SK-N-MC (cell line): ENCODE data around the gene PRR20G.

Experiments
- DNase-seq: peaks from one replicate; pipeline ENCODE4 v3.0.0-alpha.2; 2011; ENCODE audit warnings: low read depth, low spot score
- H3K27ac ChIP-seq: fragments of 200-600 bp; sonication (generic); 2 replicates; pipeline ENCODE4 v1.5.1; 2016; ENCODE audit warnings: mixed run types
- H3K36me3 ChIP-seq: fragments of 200-600 bp; sonication (generic); 2 replicates; pipeline ENCODE4 v1.6.1; 2017; ENCODE audit warnings: antibody characterized with exemption, low read length, mixed read lengths; ENCODE audit not compliant: insufficient read depth
- H3K4me3 ChIP-seq: fragments of 200-600 bp; sonication (generic); 2 replicates; pipeline ENCODE4 v1.5.1; 2016
- H3K9ac ChIP-seq: fragments of 200-600 bp; sonication (generic); 2 replicates; pipeline ENCODE4 v1.8.0; 2017; ENCODE audit warnings: mixed run types, mixed read lengths; ENCODE audit not compliant: insufficient read length
- H3K9me3 ChIP-seq: fragments of 200-600 bp; sonication (generic); 2 replicates; pipeline ENCODE4 v1.6.1; 2017; ENCODE audit warnings: low read depth, mild to moderate bottlenecking, antibody characterized with exemption, low read length, moderate library complexity, mixed read lengths
- EZH2 ChIP-seq: fragments of 200-600 bp; sonication (generic); IDR thresholded peaks from one replicate; pipeline ENCODE4 v1.6.1; 2017; ENCODE audit warnings: antibody characterized with exemption
- FOXP2 ChIP-seq: optimal IDR thresholded peaks from 2 replicates; pipeline ENCODE3; 2011; ENCODE audit warnings: mild to moderate bottlenecking, moderate library complexity; ENCODE audit not compliant: insufficient read depth; ENCODE audit errors: extremely low read length, control extremely low read depth
- POLR2AphosphoS5 ChIP-seq: IDR thresholded peaks from 2 replicates; pipeline ENCODE4 v1.6.1; 2012; ENCODE audit warnings: mild to moderate bottlenecking, low read depth, low read length, borderline replicate concordance

Gene PRR20G

DNA sequence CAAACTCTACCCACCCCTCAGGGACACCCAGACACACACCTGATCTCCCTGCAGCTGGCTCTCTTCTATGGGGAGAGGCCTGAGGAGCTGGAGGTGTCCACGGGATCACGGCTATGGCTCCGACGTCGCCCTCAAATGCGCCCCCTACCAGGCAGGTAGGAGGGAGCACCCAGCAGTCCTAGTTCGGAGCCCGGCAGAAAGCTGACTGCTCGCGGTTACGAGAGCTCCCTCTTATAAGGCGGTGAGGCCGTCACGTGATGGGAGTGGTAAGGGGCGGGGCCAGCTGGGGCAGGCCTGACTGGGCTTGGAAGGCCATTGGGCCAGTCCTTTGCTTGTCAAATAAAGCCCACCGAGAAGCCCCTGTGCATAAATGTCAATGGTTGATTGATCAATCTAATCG is at the start of gene PRR20G:
Gene PRR20G, minus strand, starts transcription at position 207 of the 400 bp plus-strand sequence. CDS start 681 bp downstream, outside the sequence.
- TF ChIP-seq POLR2AphosphoS5 (no peak), EZH2 (no peak)
- no peaks in the 10 kb centered on the region for H3K9me3 ChIP-seq
- no peak for DNase-seq
- H3K27ac ChIP-seq, result no peak within 1 kb of the TSS
- H3K9ac ChIP-seq, result no peak within 1 kb of the TSS
- no peaks in the 10 kb centered on the region for H3K36me3 ChIP-seq
- H3K4me3 ChIP-seq, result no peak within 1 kb of the TSS

GRCh38 chr3:127337001-127337400 is 49.2 kb upstream of the PRR20G start:
- TF ChIP-seq POLR2AphosphoS5, result no peak
- TF ChIP-seq FOXP2, result no peak
- TF ChIP-seq EZH2, result no peak
- DNase-seq, result no peak
- Histone ChIP-seq H3K36me3 (no peaks in the 10 kb centered on the region), H3K9ac (no peak overlapping the region), H3K4me3 (no peak overlapping the region), H3K9me3 (peaks cover 7% of the 10 kb centered on the region; the same call in 1 of the 2 replicates), H3K27ac (no peak overlapping the region)

DNA sequence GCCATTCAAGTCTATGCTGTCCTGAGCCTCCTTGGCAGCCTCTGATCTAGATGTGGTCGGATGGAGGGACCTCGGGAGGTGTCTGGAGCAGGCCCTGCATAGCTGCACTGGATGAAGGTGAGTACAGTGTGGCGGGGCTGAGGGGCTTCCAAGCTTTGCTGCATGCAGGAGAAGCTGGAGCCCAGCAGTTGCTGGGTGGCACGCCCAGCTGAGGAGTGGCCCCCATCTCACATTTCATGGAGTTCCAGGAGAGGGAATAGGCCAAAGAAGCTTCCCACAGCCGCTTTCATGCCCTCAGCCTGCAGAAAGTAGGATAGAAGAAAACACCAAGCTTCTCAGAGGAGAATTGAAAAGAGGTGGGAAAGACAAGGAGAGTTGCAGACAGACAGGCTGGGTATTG is 48.3 kb upstream of the PRR20G start:
- H3K4me3 ChIP-seq, result no peak overlapping the region
- no peak overlapping the region for H3K9ac ChIP-seq
- H3K27ac ChIP-seq, result no peak overlapping the region
- TF ChIP-seq EZH2, result no peak
- TF ChIP-seq FOXP2, result no peak
- no peak for TF ChIP-seq POLR2AphosphoS5
- DNase-seq, result no peak
- H3K9me3 ChIP-seq, result peaks cover 7% of the 10 kb centered on the region; the same call in 1 of the 2 replicates
- no peaks in the 10 kb centered on the region for H3K36me3 ChIP-seq

DNA sequence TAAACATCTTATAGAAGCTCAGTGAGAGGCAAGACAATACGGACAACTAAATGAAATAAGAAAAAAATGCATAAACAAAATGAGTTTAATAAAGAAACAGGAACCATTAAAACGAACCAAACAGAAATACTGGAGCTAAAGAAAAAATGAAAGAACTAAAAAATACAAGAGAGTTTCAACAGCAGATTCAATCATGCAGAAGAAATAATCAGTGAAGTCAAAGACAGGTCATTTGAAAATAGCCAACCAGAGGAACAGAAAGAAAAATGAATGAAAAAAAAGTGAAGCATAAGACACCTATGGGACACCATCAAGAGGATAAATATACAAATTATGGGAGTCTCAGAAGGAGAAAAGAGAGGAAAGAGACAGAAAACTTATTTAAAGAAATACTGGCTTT is 42.5 kb upstream of the PRR20G start:
- Histone ChIP-seq H3K27ac (no peak overlapping the region), H3K9me3 (peaks cover 7% of the 10 kb centered on the region; the same call in 1 of the 2 replicates), H3K9ac (no peak overlapping the region), H3K4me3 (no peak overlapping the region), H3K36me3 (no peaks in the 10 kb centered on the region)
- no peak for TF ChIP-seq FOXP2
- no peak for TF ChIP-seq EZH2
- no peak for TF ChIP-seq POLR2AphosphoS5
- DNase-seq, result no peak

DNA sequence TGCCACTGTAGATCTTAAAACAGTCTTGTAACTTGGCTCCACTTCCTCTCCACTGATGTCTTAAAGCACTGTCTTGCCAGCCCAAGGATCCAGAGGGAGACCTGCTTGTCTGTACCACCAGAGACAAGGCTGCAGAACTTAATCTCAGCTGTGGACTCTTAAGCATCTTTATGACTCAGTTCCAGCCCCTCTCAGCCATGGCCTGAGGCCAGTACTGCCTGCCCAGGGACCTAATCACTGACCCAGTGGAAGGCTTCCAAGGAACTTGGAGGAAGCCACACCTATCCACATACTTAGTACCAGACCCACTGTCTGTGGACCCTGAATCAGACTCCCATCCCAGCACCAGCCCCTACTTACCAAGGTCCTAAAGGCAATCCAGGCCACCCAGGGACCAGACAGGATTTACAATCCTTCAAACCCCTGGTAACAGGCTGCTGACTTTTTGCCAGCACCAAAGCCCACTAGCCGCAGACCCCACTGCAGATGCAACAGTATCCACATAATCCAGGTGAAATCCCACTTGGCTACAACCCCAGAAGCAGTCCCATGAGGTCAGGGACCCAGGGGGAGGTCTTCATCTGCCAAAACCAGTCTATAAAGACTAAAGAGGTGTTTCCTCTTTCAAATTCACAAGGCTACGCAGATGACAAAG is 41.9 kb upstream of the PRR20G start:
- no peak for DNase-seq
- H3K9me3 ChIP-seq, result peaks cover 7% of the 10 kb centered on the region; the same call in 1 of the 2 replicates
- TF ChIP-seq EZH2, result no peak
- no peak for TF ChIP-seq POLR2AphosphoS5
- TF ChIP-seq FOXP2, result no peak
- H3K27ac ChIP-seq, result no peak overlapping the region
- no peak overlapping the region for H3K9ac ChIP-seq
- no peak overlapping the region for H3K4me3 ChIP-seq
- no peaks in the 10 kb centered on the region for H3K36me3 ChIP-seq

DNA sequence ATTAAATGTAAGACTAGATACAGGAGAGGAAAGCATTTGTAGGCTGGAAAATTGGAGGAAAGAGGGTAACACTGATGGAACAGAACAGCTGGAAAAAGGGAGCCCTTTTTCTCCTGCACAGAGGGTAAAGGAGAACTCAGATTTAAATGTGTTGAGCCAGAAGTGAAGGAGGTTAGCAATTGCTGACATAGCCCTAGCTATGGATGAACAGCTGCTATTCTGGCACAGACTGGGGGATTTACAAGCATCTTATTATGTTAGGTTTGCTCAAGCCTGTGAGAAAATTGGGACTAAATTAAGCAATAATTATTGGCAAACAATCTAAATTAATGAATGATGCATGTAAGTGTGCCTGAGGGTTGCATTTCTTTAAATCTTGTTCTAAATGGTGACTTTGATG is 40.6 kb upstream of the PRR20G start:
- Histone ChIP-seq H3K9me3 (no peaks in the 10 kb centered on the region), H3K4me3 (no peak overlapping the region), H3K27ac (no peak overlapping the region), H3K9ac (no peak overlapping the region), H3K36me3 (no peaks in the 10 kb centered on the region)
- TF ChIP-seq EZH2, result no peak
- TF ChIP-seq POLR2AphosphoS5, result no peak
- TF ChIP-seq FOXP2, result no peak
- no peak for DNase-seq

- no peak overlapping the region for H3K4me3 ChIP-seq
- no peak for DNase-seq
- no peak for TF ChIP-seq POLR2AphosphoS5
Measured at GRCh38 chr3:127326341-127326740, 38.5 kb upstream of the PRR20G start.

GRCh38 chr3:127325629-127325961 is 37.7 kb upstream of the PRR20G start:
- Histone ChIP-seq H3K9me3 (no peaks in the 10 kb centered on the region), H3K4me3 (no peak overlapping the region), H3K9ac (no peak overlapping the region), H3K27ac (no peak overlapping the region), H3K36me3 (no peaks in the 10 kb centered on the region)
- no peak for DNase-seq
- TF ChIP-seq EZH2 (no peak), POLR2AphosphoS5 (no peak), FOXP2 (no peak)

More at GRCh38 chr3:127326341-127326740, 38.5 kb upstream of the PRR20G start:
- H3K9ac ChIP-seq, result no peak overlapping the region
- no peaks in the 10 kb centered on the region for H3K36me3 ChIP-seq
- H3K9me3 ChIP-seq, result no peaks in the 10 kb centered on the region
- H3K27ac ChIP-seq, result no peak overlapping the region

DNA sequence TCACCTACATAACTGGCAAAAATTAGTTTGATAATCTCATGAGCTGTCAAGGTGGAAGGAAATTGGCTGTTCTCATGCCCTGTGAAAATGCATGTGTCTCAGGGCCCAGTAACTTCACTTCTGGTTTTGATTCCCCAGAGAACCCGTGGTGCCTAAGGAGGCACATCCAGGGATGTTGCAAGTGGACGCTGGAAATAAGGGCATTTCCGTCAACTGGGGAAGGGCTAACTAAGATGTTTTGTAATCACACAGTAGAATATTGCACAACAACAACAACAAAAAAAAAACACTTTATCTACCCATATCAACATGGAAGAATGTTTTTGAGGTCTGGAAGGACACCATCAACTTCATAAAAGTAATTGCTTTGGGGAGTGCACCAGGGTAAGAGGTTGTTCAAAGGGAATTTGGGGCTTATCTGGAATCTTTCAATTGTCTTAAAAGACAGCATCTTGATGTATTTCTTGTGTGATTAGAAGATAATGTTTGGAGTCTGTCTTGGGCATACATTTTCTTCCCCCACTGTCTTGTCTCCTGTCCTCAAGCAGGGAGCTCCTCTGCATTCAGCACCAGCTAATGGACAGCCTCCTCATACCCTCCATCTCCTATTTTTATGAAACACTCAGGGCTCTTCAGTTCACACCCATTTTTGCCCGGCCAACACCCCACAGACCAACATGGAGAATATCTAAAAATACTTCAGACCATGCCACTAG is 37.2 kb upstream of the PRR20G start:
- H3K4me3 ChIP-seq, result no peak overlapping the region
- H3K9me3 ChIP-seq, result no peaks in the 10 kb centered on the region
- TF ChIP-seq POLR2AphosphoS5 (no peak), EZH2 (no peak), FOXP2 (no peak)
- H3K9ac ChIP-seq, result no peak overlapping the region
- no peak for DNase-seq
- no peak overlapping the region for H3K27ac ChIP-seq
- H3K36me3 ChIP-seq, result no peaks in the 10 kb centered on the region
